Endothelial cell (in vitro differentiated cells): Measurements from ENCODE around the gene PRMT1. TPM values are rescaled to one million over a fixed set of nuclear protein-coding genes. Genes with fewer than 3 reads are reported as not detected.

Experiments
- DNase-seq: peaks from one replicate; pipeline ENCODE4 v3.0.0; 2021; ENCODE audit warnings: low spot score
- H3K27ac Mint-ChIP-seq: one replicate; pipeline ENCODE4 v1.8.0; 2021; ENCODE audit warnings: mixed read lengths, inconsistent platforms; ENCODE audit not compliant: unreplicated experiment
- H3K27me3 Mint-ChIP-seq: one replicate; pipeline ENCODE4 v1.8.0; 2021; ENCODE audit warnings: mild to moderate bottlenecking, moderate library complexity, mixed read lengths, inconsistent platforms; ENCODE audit not compliant: unreplicated experiment
- H3K36me3 Mint-ChIP-seq: one replicate; pipeline ENCODE4 v1.8.0; 2021; ENCODE audit warnings: mild to moderate bottlenecking, low read depth, mixed read lengths, inconsistent platforms; ENCODE audit not compliant: unreplicated experiment
- H3K4me1 Mint-ChIP-seq: one replicate; pipeline ENCODE4 v1.8.0; 2021; ENCODE audit warnings: mild to moderate bottlenecking, mixed read lengths, inconsistent platforms; ENCODE audit not compliant: unreplicated experiment
- H3K4me3 Mint-ChIP-seq: one replicate; pipeline ENCODE4 v1.8.0; 2021; ENCODE audit warnings: mild to moderate bottlenecking, mixed read lengths, inconsistent platforms; ENCODE audit not compliant: unreplicated experiment
- H3K9me3 Mint-ChIP-seq: one replicate; pipeline ENCODE4 v1.8.0; 2021; ENCODE audit warnings: mixed read lengths, inconsistent platforms; ENCODE audit not compliant: unreplicated experiment
- total RNA-seq: library from RNA; stranded (reverse); fragmentation: NEBNext Ultra II Directional; extraction: Animal tissue kit (Norgen Biotek cat#: 25700); gene quantifications from one replicate; pipeline ENCODE4 v1.2.1, GENCODE V29; 2021; ENCODE audit not compliant: unreplicated experiment
- TF ChIP-seq, protein P1 (sequence below): fragments of 200-600 bp; sonication (generic); IDR thresholded peaks from one replicate; pipeline ENCODE4 v1.5.0; 2021; ENCODE audit warnings: antibody characterized with exemption; ENCODE audit not compliant: unreplicated experiment

PRMT1 gene
- total RNA-seq, 1 donor from 2014 or later: 175 TPM

DNA sequence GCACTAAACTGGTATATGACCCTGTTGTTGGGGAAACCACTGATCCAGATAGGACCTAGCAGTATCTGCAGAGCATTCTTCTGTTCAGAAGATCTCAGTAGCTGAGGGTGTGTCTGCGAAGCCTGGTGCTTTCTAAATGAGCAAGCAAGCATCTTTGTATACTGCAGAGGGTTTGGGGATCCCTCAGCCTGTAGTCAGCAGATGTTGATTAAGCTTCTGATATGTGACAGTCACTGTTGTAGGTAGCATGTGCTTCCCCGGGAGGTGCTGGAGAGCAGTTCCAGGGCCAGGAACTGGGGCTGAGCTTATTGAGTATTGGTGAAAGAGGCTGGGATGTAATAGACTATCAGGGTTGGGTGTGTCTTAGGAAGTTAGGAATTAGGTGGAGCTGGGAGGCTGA is 33.6 kb upstream of the PRMT1 start:
- H3K27me3 Mint-ChIP-seq: peaks cover 23% of the 10 kb centered on the region
- H3K4me1 Mint-ChIP-seq: peaks cover 43% of the 10 kb centered on the region
- TF ChIP-seq, protein P1, sequence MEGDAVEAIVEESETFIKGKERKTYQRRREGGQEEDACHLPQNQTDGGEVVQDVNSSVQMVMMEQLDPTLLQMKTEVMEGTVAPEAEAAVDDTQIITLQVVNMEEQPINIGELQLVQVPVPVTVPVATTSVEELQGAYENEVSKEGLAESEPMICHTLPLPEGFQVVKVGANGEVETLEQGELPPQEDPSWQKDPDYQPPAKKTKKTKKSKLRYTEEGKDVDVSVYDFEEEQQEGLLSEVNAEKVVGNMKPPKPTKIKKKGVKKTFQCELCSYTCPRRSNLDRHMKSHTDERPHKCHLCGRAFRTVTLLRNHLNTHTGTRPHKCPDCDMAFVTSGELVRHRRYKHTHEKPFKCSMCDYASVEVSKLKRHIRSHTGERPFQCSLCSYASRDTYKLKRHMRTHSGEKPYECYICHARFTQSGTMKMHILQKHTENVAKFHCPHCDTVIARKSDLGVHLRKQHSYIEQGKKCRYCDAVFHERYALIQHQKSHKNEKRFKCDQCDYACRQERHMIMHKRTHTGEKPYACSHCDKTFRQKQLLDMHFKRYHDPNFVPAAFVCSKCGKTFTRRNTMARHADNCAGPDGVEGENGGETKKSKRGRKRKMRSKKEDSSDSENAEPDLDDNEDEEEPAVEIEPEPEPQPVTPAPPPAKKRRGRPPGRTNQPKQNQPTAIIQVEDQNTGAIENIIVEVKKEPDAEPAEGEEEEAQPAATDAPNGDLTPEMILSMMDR: no peak
- H3K27ac Mint-ChIP-seq: peak overlapping the region; percentile 75
- no peaks in the 10 kb centered on the region for H3K9me3 Mint-ChIP-seq
- DNase-seq: no peak
- peaks cover 27% of the 10 kb centered on the region for H3K36me3 Mint-ChIP-seq
- H3K4me3 Mint-ChIP-seq: peak overlapping the region; percentile 100

DNA sequence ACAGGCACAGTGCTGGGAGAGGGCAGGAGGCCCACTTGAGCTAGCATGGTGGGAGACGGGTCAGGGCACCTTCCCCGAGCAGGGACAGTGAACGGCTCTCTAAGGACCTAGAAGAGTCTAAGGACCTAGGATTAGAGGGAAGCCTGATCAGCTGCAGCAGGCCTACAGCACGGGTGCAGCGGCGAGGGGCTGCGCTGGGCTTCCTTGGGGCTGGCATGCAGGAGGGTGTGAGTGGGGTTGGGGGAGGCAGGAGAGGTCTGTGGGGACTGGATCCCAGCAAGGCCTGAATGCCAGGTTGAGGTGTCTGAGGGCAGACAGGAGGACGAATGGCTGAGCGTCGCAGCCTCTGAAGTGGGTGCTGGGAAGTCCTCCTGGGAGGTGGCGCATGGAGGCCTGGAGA is 31.5 kb upstream of the PRMT1 start:
- peak overlapping the region; percentile 67 for H3K27ac Mint-ChIP-seq
- no peaks in the 10 kb centered on the region for H3K9me3 Mint-ChIP-seq
- peaks cover 41% of the 10 kb centered on the region for H3K4me1 Mint-ChIP-seq
- peaks cover 14% of the 10 kb centered on the region for H3K27me3 Mint-ChIP-seq
- H3K4me3 Mint-ChIP-seq: no peak overlapping the region
- H3K36me3 Mint-ChIP-seq: peaks cover 39% of the 10 kb centered on the region
- no peak for DNase-seq
- TF ChIP-seq, protein P1: no peak

DNA sequence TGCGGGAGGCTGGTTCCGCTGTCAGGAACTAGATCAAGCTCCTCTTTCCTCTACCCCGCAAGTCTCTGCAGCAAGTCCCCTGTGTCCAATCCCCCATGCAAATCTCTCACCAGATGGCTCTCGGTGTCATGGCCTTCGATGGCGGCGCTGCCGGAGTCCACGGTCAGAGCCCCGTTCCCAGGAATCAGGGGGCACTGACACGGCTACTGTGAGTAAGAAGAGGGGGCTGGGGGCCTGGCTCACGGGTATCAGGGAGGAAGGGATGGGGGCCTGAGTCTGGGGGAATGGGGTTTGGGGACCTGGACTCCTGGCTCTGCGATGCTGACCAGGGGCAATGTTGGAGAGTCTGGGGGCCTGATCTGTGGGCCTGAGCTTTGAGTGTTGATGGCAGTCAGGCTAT is 31.1 kb upstream of the PRMT1 start:
- TF ChIP-seq, protein P1: no peak
- peaks cover 39% of the 10 kb centered on the region for H3K36me3 Mint-ChIP-seq
- no peak for DNase-seq
- H3K4me3 Mint-ChIP-seq: peak overlapping the region; percentile 37
- H3K27me3 Mint-ChIP-seq: peaks cover 10% of the 10 kb centered on the region
- no peaks in the 10 kb centered on the region for H3K9me3 Mint-ChIP-seq
- H3K27ac Mint-ChIP-seq: no peak overlapping the region
- peaks cover 36% of the 10 kb centered on the region for H3K4me1 Mint-ChIP-seq

DNA sequence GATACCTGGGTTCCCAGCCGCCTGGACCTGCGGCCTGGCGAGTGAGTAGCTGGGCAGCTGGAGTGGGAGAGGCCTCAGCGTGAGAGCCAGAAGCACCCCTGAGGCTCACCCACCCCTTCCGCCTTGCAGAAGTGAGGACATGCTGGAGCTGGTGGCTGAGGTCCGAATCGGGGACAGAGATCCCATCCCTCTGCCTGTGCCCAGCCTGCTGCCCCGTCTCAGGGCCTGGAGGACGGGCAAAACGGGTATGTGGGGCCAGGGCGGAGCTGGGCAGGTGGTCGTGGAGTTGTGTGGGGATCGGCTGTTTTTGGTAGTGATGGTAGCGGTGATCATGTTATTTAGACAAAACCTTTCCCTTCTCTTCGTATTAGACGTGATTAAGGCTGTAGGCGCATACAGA is 30.5 kb upstream of the PRMT1 start:
- H3K4me3 Mint-ChIP-seq: peak overlapping the region; percentile 37
- TF ChIP-seq, protein P1: no peak
- H3K4me1 Mint-ChIP-seq: peaks cover 35% of the 10 kb centered on the region
- peak overlapping the region; percentile 59 for H3K27ac Mint-ChIP-seq
- H3K27me3 Mint-ChIP-seq: peaks cover 8% of the 10 kb centered on the region
- no peaks in the 10 kb centered on the region for H3K9me3 Mint-ChIP-seq
- peaks cover 39% of the 10 kb centered on the region for H3K36me3 Mint-ChIP-seq
- no peak for DNase-seq

DNA sequence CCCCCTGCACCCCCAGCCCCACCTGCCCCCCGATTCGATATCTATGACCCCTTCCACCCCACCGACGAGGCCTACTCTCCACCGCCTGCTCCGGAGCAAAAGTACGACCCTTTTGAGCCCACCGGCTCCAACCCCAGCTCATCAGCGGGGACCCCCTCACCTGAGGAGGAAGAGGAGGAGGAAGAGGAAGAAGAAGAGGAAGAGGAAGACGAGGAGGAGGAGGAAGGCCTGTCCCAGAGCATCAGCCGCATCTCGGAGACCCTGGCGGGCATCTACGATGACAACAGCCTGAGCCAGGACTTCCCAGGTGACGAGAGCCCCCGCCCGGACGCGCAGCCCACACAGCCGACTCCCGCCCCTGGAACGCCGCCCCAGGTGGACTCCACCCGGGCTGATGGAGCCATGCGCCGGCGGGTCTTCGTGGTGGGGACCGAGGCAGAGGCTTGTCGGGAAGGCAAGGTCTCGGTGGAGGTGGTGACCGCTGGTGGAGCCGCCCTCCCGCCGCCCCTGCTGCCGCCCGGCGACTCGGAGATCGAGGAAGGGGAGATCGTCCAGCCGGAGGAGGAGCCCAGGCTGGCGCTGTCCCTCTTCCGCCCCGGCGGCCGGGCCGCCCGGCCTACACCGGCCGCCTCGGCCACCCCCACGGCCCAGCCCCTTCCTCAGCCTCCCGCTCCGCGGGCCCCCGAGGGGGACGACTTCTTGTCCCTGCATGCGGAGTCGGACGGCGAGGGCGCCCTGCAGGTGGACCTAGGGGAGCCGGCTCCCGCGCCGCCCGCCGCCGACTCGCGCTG is 25.8 kb upstream of the PRMT1 start:
- TF ChIP-seq, protein P1: no peak
- H3K9me3 Mint-ChIP-seq: no peaks in the 10 kb centered on the region
- no peak for DNase-seq
- H3K4me3 Mint-ChIP-seq: no peak overlapping the region
- H3K36me3 Mint-ChIP-seq: peaks cover 33% of the 10 kb centered on the region
- peaks cover 5% of the 10 kb centered on the region for H3K27me3 Mint-ChIP-seq
- H3K4me1 Mint-ChIP-seq: peaks cover 9% of the 10 kb centered on the region
- H3K27ac Mint-ChIP-seq: peak overlapping the region; percentile 75
